ENCODE data around the gene FBXW4.

DNA sequence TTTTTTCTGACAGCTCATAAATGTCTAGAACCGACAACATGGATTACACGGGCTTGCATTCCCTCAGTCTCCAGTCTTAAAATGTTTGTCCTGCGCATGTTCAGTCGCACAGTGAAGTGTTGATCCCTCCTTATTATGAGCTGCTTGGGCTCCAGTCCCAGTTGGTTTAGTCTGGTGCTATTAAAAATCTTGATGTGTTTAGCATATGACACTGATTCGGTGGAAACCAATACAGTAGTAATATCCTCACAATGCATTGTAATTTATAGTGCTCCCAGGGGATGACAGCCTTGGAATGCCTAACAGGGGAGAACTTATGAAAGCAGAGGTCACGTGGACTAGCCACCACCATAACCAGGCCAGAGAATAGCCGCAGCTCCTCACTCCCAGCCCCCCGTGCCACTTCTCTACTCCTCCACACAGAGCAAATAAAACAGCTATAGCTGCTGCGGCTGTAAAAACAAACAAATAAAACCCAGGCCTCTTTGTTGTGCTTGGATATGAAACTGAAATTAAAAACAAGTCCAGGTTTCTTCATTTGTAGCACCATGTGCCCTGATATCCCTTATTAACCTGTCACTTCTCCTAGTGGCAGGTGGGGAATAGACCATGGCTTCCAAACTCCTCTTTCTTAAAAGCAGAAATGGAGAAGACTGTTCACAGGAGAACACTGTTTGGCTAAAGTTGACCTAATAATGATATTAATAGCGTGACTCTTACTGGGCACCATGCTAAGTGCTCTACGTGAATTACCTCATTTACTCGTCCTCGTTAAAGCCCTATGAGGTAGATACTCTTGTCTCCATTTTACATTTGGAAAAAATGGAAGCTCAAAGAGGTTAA, 99.2 kb downstream of the FBXW4 start:
- no peak for TF ChIP-seq POLR2A (IDR thresholded peaks at IDR 0.05)
- TF ChIP-seq, protein P1, sequence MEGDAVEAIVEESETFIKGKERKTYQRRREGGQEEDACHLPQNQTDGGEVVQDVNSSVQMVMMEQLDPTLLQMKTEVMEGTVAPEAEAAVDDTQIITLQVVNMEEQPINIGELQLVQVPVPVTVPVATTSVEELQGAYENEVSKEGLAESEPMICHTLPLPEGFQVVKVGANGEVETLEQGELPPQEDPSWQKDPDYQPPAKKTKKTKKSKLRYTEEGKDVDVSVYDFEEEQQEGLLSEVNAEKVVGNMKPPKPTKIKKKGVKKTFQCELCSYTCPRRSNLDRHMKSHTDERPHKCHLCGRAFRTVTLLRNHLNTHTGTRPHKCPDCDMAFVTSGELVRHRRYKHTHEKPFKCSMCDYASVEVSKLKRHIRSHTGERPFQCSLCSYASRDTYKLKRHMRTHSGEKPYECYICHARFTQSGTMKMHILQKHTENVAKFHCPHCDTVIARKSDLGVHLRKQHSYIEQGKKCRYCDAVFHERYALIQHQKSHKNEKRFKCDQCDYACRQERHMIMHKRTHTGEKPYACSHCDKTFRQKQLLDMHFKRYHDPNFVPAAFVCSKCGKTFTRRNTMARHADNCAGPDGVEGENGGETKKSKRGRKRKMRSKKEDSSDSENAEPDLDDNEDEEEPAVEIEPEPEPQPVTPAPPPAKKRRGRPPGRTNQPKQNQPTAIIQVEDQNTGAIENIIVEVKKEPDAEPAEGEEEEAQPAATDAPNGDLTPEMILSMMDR (IDR thresholded peaks at IDR 0.05), result no peak

Data from upper lobe of left lung (tissue), 4 donors.